ENCODE results near the gene THAP7. TPM values are rescaled to one million over a fixed set of nuclear protein-coding genes. Genes with fewer than 3 reads are reported as not detected.
A peak's percentile ranks its signal among the peaks of the same experiment; 100 is the strongest.

Gene THAP7
- total RNA-seq, 1 donor from 2014 or later = 14.7 TPM

GRCh38 chr22:20949698-20950183 lies 52.2 kb downstream of the THAP7 start:
- Histone ChIP-seq H4K20me1 (ENCODE audit: low read depth) (peaks cover 98% of the 10 kb centered on the region), H3K9ac (no peak overlapping the region), H3K36me3 (no peaks in the 10 kb centered on the region), H3K79me2 (ENCODE audit: low read depth) (peaks cover 82% of the 10 kb centered on the region), H3K27ac (no peak overlapping the region), H3K4me1 (no peaks in the 10 kb centered on the region), H3K4me2 (no peak overlapping the region), H3K9me3 (ENCODE audit: low read depth) (no peaks in the 10 kb centered on the region), H2AFZ (replicated peaks) (no peak overlapping the region), H3F3A (ENCODE audit: low read depth) (peaks cover 22% of the 10 kb centered on the region), H3K4me3 (no peak overlapping the region), H3K27me3 (no peaks in the 10 kb centered on the region)
- DNase-seq (ENCODE audit: low spot score) = no peak
- Mint-ChIP-seq H3K4me3 (no peak overlapping the region), H3K9me3 (no peaks in the 10 kb centered on the region), H3K36me3 (peaks cover 32% of the 10 kb centered on the region), H3K27me3 (ENCODE audit: insufficient read depth, low read depth) (no peaks in the 10 kb centered on the region), H3K27ac (no peak overlapping the region), H3K4me1 (peaks cover 10% of the 10 kb centered on the region)
- TF ChIP-seq EZH2phosphoT487 (IDR thresholded peaks at IDR 0.05) (no peak), EZH2 (IDR thresholded peaks at IDR 0.05) (no peak)

MicroRNAs within 50 kb of the gene (microRNA counts, 767-probe panel; counts per million panel counts)
- 460 counts per million, percentile 90 among the panel's probes with 10 or more counts for microRNA hsa-miR-649

Small RNAs within 50 kb of the gene (microRNA-seq; reads per million reads assigned to microRNA genes)
- gene MIR649 = not detected

Small RNAs within 50 kb of the gene (small RNA-seq; reads per million reads assigned to genes)
- not detected for gene MIR649

Other genes starting within 250 kb of the THAP7 start
- not detected in 2 replicates for gene SERPIND1, start 228.0 kb downstream of the THAP7 start, total RNA-seq (ENCODE audit: low replicate concordance)
- gene PI4KA, start 143.3 kb downstream of the THAP7 start, total RNA-seq (ENCODE audit: low replicate concordance) = 24.4 and 43.3 TPM in 2 replicates
- gene SNAP29, start 143.1 kb downstream of the THAP7 start, total RNA-seq (ENCODE audit: low replicate concordance) = 5.6 and 7.1 TPM in 2 replicates
- 91.0 and 109 TPM in 2 replicates for gene CRKL, start 84.7 kb downstream of the THAP7 start, total RNA-seq (ENCODE audit: low replicate concordance)
- gene AIFM3, start 34.9 kb downstream of the THAP7 start, total RNA-seq (ENCODE audit: low replicate concordance) = 4.3 and 12.0 TPM in 2 replicates
- 21.9 and 39.4 TPM in 2 replicates for gene LZTR1, start 19.8 kb downstream of the THAP7 start, total RNA-seq (ENCODE audit: low replicate concordance)
- 0.36 and 0.53 TPM in 2 replicates for gene P2RX6, start 13.0 kb upstream of the THAP7 start, total RNA-seq (ENCODE audit: low replicate concordance)
- gene SLC7A4, start 30.4 kb upstream of the THAP7 start, total RNA-seq (ENCODE audit: low replicate concordance) = 0.34 TPM in 1 of 2 replicates, not detected in the other
- gene LRRC74B, start 43.8 kb upstream of the THAP7 start, total RNA-seq (ENCODE audit: low replicate concordance) = not detected in 2 replicates

Measured in neural progenitor cell (in vitro differentiated cells).